ENCODE results near the gene APEX1.

GRCh38 chr14:20493634-20494033 lies 38.6 kb downstream of the APEX1 start:
- TF ChIP-seq CTCF (IDR thresholded peaks at IDR 0.05; ENCODE audit: low read depth, low read length, poor library complexity, severe bottlenecking) (no peak), EZH2phosphoT487 (IDR thresholded peaks at IDR 0.05; ENCODE audit: borderline replicate concordance, low read length) (no peak)
